H1 (cell line): ENCODE measurements around the gene WDFY4. TPM values are rescaled to one million over a fixed set of nuclear protein-coding genes. Genes with fewer than 3 reads are reported as not detected.

Experiments used
- CTCF ChIA-PET: fragments of 300-600 bp; sonication (Branson Sonifier 250); formaldehyde crosslinking; loops from one replicate; lab custom pipeline; 2021; ENCODE audit not compliant: partially characterized antibody; lab: Charles Lee
- POLR2A ChIA-PET: fragments of 300-600 bp; sonication (Branson Sonifier 250); formaldehyde crosslinking; loops from one replicate; lab custom pipeline; 2021; ENCODE audit warnings: inconsistent platforms; ENCODE audit not compliant: partially characterized antibody; lab: Charles Lee
- DNase-seq, 2 experiments: peaks; one replicate each; pipeline versions ENCODE4 v3.0.0 to v3.0.0-alpha.2; 2010 to 2022; ENCODE audit warnings: low spot score in 2 of 2, low read depth in 1 of 2, mixed read lengths in 1 of 2
- FAIRE-seq: peaks from 2 replicates; lab custom pipeline; 2011; peaks lifted over from hg19 to GRCh38; lab: Jason Lieb, UNC
- H2AFZ ChIP-seq: 2 replicates; pipeline ENCODE4 v1.8.1; 2012; ENCODE audit warnings: low read length, inconsistent platforms
- H2AK5ac ChIP-seq: 2 replicates; pipeline ENCODE4 v1.6.1; 2013; ENCODE audit warnings: low read depth, low read length
- H2BK120ac ChIP-seq: replicated peaks from 2 replicates; pipeline ENCODE3; 2013; ENCODE audit warnings: low read depth, low read length, inconsistent platforms
- H2BK12ac ChIP-seq: 2 replicates; pipeline ENCODE4 v1.6.1; 2013; ENCODE audit warnings: low read depth, low read length
- H2BK15ac ChIP-seq: 2 replicates; pipeline ENCODE4 v1.6.1; 2013; ENCODE audit warnings: low read length
- H2BK20ac ChIP-seq: 2 replicates; pipeline ENCODE4 v1.6.1; 2013; ENCODE audit warnings: low read length
- H2BK5ac ChIP-seq: 2 replicates; pipeline ENCODE4 v1.6.1; 2013; ENCODE audit warnings: low read depth, low read length
- H3K14ac ChIP-seq: 2 replicates; pipeline ENCODE4 v1.6.1; 2013; ENCODE audit warnings: inconsistent platforms; ENCODE audit not compliant: insufficient read length
- H3K18ac ChIP-seq: 2 replicates; pipeline ENCODE4 v1.6.1; 2013; ENCODE audit warnings: low read length; ENCODE audit errors: extremely low read depth
- H3K23ac ChIP-seq: 2 replicates; pipeline ENCODE4 v1.6.1; 2013; ENCODE audit warnings: inconsistent platforms; ENCODE audit not compliant: insufficient read length
- H3K23me2 ChIP-seq: 2 replicates; pipeline ENCODE4 v1.6.1; 2013; ENCODE audit warnings: low read depth, low read length
- H3K27ac ChIP-seq: 2 replicates; pipeline ENCODE4 v1.6.1; 2011; ENCODE audit warnings: low read depth, low read length, inconsistent platforms
- H3K27me3 ChIP-seq, 4 experiments: replicated peaks in 1 of 4; 1 replicate in 1 of 4; 2 replicates in 3 of 4; pipeline versions ENCODE4 v1.6.1 to v1.8.1; 2011 to 2013; ENCODE audit warnings: low read length in 3 of 4, mild to moderate bottlenecking in 3 of 4, inconsistent platforms in 2 of 4, mixed read lengths in 2 of 4, moderate library complexity in 1 of 4; ENCODE audit not compliant: control insufficient read depth in 3 of 4, insufficient read depth in 3 of 4; ENCODE audit errors: extremely low read depth in 1 of 4
- H3K36me3 ChIP-seq, 4 experiments: 2 replicates each; pipeline versions ENCODE4 v1.6.1 to v1.8.1; 2011 to 2013; ENCODE audit warnings: mild to moderate bottlenecking in 4 of 4, low read length in 3 of 4, moderate library complexity in 2 of 4, control low read depth in 1 of 4, inconsistent platforms in 1 of 4; ENCODE audit not compliant: insufficient read depth in 4 of 4, control insufficient read depth in 2 of 4
- H3K4ac ChIP-seq: replicated peaks from 2 replicates; pipeline ENCODE3; 2013; ENCODE audit warnings: low read length, low read depth, mixed read lengths, inconsistent platforms; ENCODE audit not compliant: insufficient read length
- H3K4me1 ChIP-seq, 4 experiments: replicated peaks in 1 of 4; 1 replicate in 1 of 4; 2 replicates in 3 of 4; pipeline versions ENCODE4 v1.6.1 to v1.8.1; 2011 to 2013; ENCODE audit warnings: low read length in 3 of 4, inconsistent platforms in 2 of 4, mixed read lengths in 1 of 4; ENCODE audit not compliant: insufficient read depth in 4 of 4, control insufficient read depth in 3 of 4
- H3K4me2 ChIP-seq, 2 experiments: 2 replicates each; pipeline versions ENCODE4 v1.6.1 to v1.8.1; 2011 to 2013; ENCODE audit warnings: low read depth in 2 of 2, low read length in 2 of 2, control low read depth in 1 of 2, inconsistent platforms in 1 of 2, mild to moderate bottlenecking in 1 of 2; ENCODE audit not compliant: insufficient read depth in 1 of 2
- H3K4me3 ChIP-seq, 4 experiments: fragments of 200-600, 300-600 bp in 1 of 4; sonication (generic), shearing (Covaris generic), sonication (Bioruptor Twin) in 1 of 4; 2 replicates each; pipeline versions ENCODE4 v1.5.1 to v1.8.1; 2011 to 2016; ENCODE audit warnings: low read length in 4 of 4, low read depth in 3 of 4, control low read depth in 2 of 4, inconsistent platforms in 2 of 4, mild to moderate bottlenecking in 2 of 4, mixed read lengths in 1 of 4, moderate library complexity in 1 of 4; ENCODE audit not compliant: insufficient read depth in 2 of 4; ENCODE audit errors: extremely low read depth in 1 of 4
- H3K56ac ChIP-seq: replicated peaks from 2 replicates; pipeline ENCODE3; 2013; ENCODE audit warnings: low read depth, mild to moderate bottlenecking, mixed read lengths, low read length, inconsistent platforms; ENCODE audit not compliant: insufficient read length
- H3K79me1 ChIP-seq: 2 replicates; pipeline ENCODE4 v1.6.1; 2013; ENCODE audit warnings: low read depth, low read length, control low read depth
- H3K79me2 ChIP-seq, 2 experiments: 2 replicates each; pipeline versions ENCODE4 v1.6.1 to v1.8.1; 2012 to 2013; ENCODE audit warnings: low read length in 2 of 2, mild to moderate bottlenecking in 2 of 2, inconsistent platforms in 1 of 2; ENCODE audit not compliant: insufficient read depth in 2 of 2, control insufficient read depth in 1 of 2
- H3K9ac ChIP-seq, 4 experiments: replicated peaks in 1 of 4; 1 replicate in 1 of 4; 2 replicates in 3 of 4; pipeline versions ENCODE4 v1.6.1 to v1.8.1; 2011 to 2013; ENCODE audit warnings: low read depth in 3 of 4, low read length in 3 of 4, control low read depth in 2 of 4, mild to moderate bottlenecking in 2 of 4, moderate library complexity in 2 of 4, inconsistent platforms in 1 of 4; ENCODE audit errors: extremely low read depth in 1 of 4
- H3K9me3 ChIP-seq, 2 experiments: 2 replicates each; pipeline versions ENCODE4 v1.6.1 to v1.8.1; 2012 to 2013; ENCODE audit warnings: mild to moderate bottlenecking in 2 of 2, moderate library complexity in 2 of 2, control low read depth in 1 of 2, inconsistent platforms in 1 of 2, low read depth in 1 of 2, low read length in 1 of 2, mixed read lengths in 1 of 2; ENCODE audit not compliant: insufficient read depth in 2 of 2
- H4K20me1 ChIP-seq, 2 experiments: replicated peaks in 1 of 2; 2 replicates each; pipeline versions ENCODE3 to v1.8.1; 2011 to 2013; ENCODE audit warnings: inconsistent platforms in 2 of 2, low read length in 2 of 2, mild to moderate bottlenecking in 1 of 2; ENCODE audit not compliant: insufficient read depth in 2 of 2, control insufficient read depth in 1 of 2
- H4K5ac ChIP-seq: 2 replicates; pipeline ENCODE4 v1.6.1; 2013; ENCODE audit warnings: low read length, low read depth, mixed read lengths, inconsistent platforms; ENCODE audit not compliant: insufficient read length
- H4K8ac ChIP-seq: 2 replicates; pipeline ENCODE4 v1.8.0; 2013; ENCODE audit warnings: mild to moderate bottlenecking, moderate library complexity, low read length, inconsistent platforms; ENCODE audit not compliant: insufficient read depth; ENCODE audit errors: extremely low read depth
- H4K91ac ChIP-seq: replicated peaks from 2 replicates; pipeline ENCODE3; 2013; ENCODE audit warnings: low read length, mixed read lengths, inconsistent platforms; ENCODE audit not compliant: insufficient read length
- CTBP2 ChIP-seq: IDR thresholded peaks from 2 replicates; pipeline ENCODE4 v1.7.0; 2011; ENCODE audit warnings: borderline replicate concordance, mild to moderate bottlenecking, moderate library complexity, mixed read lengths, low read length; ENCODE audit not compliant: insufficient read depth, insufficient read length
- EP300 ChIP-seq, 2 experiments: IDR thresholded peaks; 1 replicate in 1 of 2; 2 replicates in 1 of 2; pipeline ENCODE4 v1.6.1; 2011 to 2012; ENCODE audit warnings: low read depth in 2 of 2, low read length in 2 of 2, mild to moderate bottlenecking in 2 of 2, borderline replicate concordance in 1 of 2, inconsistent platforms in 1 of 2, moderate library complexity in 1 of 2
- HDAC6 ChIP-seq: IDR thresholded peaks from one replicate; pipeline ENCODE4 v1.7.1; 2012; ENCODE audit warnings: low read depth, mild to moderate bottlenecking, inconsistent platforms, low read length, moderate library complexity
- KDM5A ChIP-seq: fragments of 200-600 bp; IDR thresholded peaks from 2 replicates; pipeline ENCODE4 v1.7.1; 2012; ENCODE audit warnings: mild to moderate bottlenecking, low read length, inconsistent platforms, mixed read lengths
- MAFK ChIP-seq: IDR thresholded peaks from 2 replicates; pipeline ENCODE4 v1.6.1; 2012; ENCODE audit warnings: low read depth, mild to moderate bottlenecking, improper control_type of control experiment, low read length
- POLR2AphosphoS5 ChIP-seq: IDR thresholded peaks from 2 replicates; pipeline ENCODE4 v1.6.1; 2011; ENCODE audit warnings: low read depth, low read length
- POU5F1 ChIP-seq: IDR thresholded peaks from 2 replicates; pipeline ENCODE4 v1.6.1; 2011; ENCODE audit warnings: low read depth, mild to moderate bottlenecking, low read length, moderate library complexity
- RAD21 ChIP-seq, 2 experiments: IDR thresholded peaks in 1 of 2; conservative IDR thresholded peaks in 1 of 2; 2 replicates each; pipeline ENCODE4 v1.6.1; 2011; ENCODE audit warnings: low read depth in 2 of 2, low read length in 2 of 2, improper control_type of control experiment in 1 of 2, inconsistent platforms in 1 of 2, mild to moderate bottlenecking in 1 of 2, moderate library complexity in 1 of 2
- RFX5 ChIP-seq: IDR thresholded peaks from 2 replicates; pipeline ENCODE4 v1.6.1; 2011; ENCODE audit warnings: low read depth, low read length, improper control_type of control experiment, borderline replicate concordance
- RXRA ChIP-seq: IDR thresholded peaks from 2 replicates; pipeline ENCODE4 v1.6.1; 2011; ENCODE audit warnings: low read depth, mild to moderate bottlenecking, low read length, moderate library complexity; ENCODE audit not compliant: insufficient read depth
- SP1 ChIP-seq: IDR thresholded peaks from 2 replicates; pipeline ENCODE4 v1.6.1; 2011; ENCODE audit warnings: low read depth, low read length
- TCF12 ChIP-seq: IDR thresholded peaks from 2 replicates; pipeline ENCODE4 v1.6.1; 2011; ENCODE audit warnings: low read depth, mild to moderate bottlenecking, low read length
- TEAD4 ChIP-seq: IDR thresholded peaks from 2 replicates; pipeline ENCODE4 v1.6.1; 2012; ENCODE audit warnings: low read depth, low read length, inconsistent platforms, mixed read lengths
- YY1 ChIP-seq: IDR thresholded peaks from 2 replicates; pipeline ENCODE4 v1.6.1; 2011; ENCODE audit warnings: low read depth, mild to moderate bottlenecking, low read length
- WGBS, 2 experiments: shearing (Covaris generic) in 1 of 2; methylation state at CpG; one replicate each; pipeline versions ENCODE4 v1.1.6 to v1.1.7; 2013 to 2015; ENCODE audit warnings: low lambda C conversion rate in 2 of 2, mixed read lengths in 2 of 2, inconsistent platforms in 1 of 2, low coverage in 1 of 2, missing lambda C conversion rate in 1 of 2; ENCODE audit not compliant: insufficient replicate concordance in 2 of 2, insufficient coverage in 1 of 2, insufficient read length in 1 of 2; ENCODE audit errors: extremely low coverage in 1 of 2, missing lambda C conversion rate in 1 of 2; 5-methylcytosine and 5-hydroxymethylcytosine counted together
- polyA plus RNA-seq, 7 experiments: library from polyadenylated mRNA; depleted of rRNA in 3 of 7; stranded (reverse) in 5 of 7; unstranded in 2 of 7; fragments of >200 nt in 5 of 7; fragments of 200-250 nt in 2 of 7; gene quantifications; 1 replicate in 5 of 7; 2 replicates in 1 of 7; 4 replicates in 1 of 7; pipeline versions ENCODE4 v1.2.1 to v1.2.3, GENCODE V29; 2011 to 2013; ENCODE audit warnings: missing spikeins in 2 of 7, mixed read lengths in 2 of 7
- total RNA-seq: library from RNA; stranded (reverse); fragmentation: NEBNext Ultra II Directional; extraction: Animal tissue kit (Norgen Biotek cat#: 25700); gene quantifications from 2 replicates; pipeline ENCODE4 v1.2.1, GENCODE V29; 2021

The WDFY4 gene
- total and polyA plus RNA-seq, 2 of the 8 experiments (the other 6 are each of a cell fraction or from before 2014, with no cell fraction given): not detected

- Histone ChIP-seq H3K9ac (no peak overlapping the region), H4K91ac (no peak overlapping the region), H2BK120ac (no peak overlapping the region), H2BK5ac (no peak overlapping the region), H3K27ac (no peak overlapping the region), H4K5ac (no peak overlapping the region), H4K8ac (no peak overlapping the region), H3K14ac (no peak overlapping the region), H2AFZ (no peak overlapping the region), H3K23me2 (peaks cover 2% of the 10 kb centered on the region; the same call in 1 of the 2 replicates), H2AK5ac (no peak overlapping the region), H3K9me3 (no peaks in the 10 kb centered on the region), H3K4ac (no peak overlapping the region), H3K18ac (no peak overlapping the region), H3K79me2 (no peaks in the 10 kb centered on the region), H3K4me3 (no peak overlapping the region), H3K36me3 (no peaks in the 10 kb centered on the region), H3K27me3 (no peaks in the 10 kb centered on the region; a peak in 1 of 7 replicates), H3K23ac (no peak overlapping the region), H3K4me2 (no peak overlapping the region), H2BK12ac (no peak overlapping the region), H2BK15ac (no peak overlapping the region), H4K20me1 (no peaks in the 10 kb centered on the region), H3K79me1 (no peaks in the 10 kb centered on the region), H2BK20ac (no peak overlapping the region), H3K56ac (no peak overlapping the region), H3K4me1 (no peaks in the 10 kb centered on the region)
- no peak for DNase-seq
- POLR2A ChIA-PET: no interaction called here
- no peak for FAIRE-seq
- WGBS, 2 experiments: 96% methylated on average over 17 of the region's 17 CpGs; no CpG with 5 or more reads in 1 of the 2 experiments
- CTCF ChIA-PET: no interaction called here
- TF ChIP-seq YY1: no peak
- no peak for TF ChIP-seq MAFK
- no peak for TF ChIP-seq HDAC6
- no peak for TF ChIP-seq RFX5
- TF ChIP-seq POLR2AphosphoS5: no peak
- no peak for TF ChIP-seq TEAD4
- no peak for TF ChIP-seq CTBP2
- TF ChIP-seq EP300 (IDR thresholded peaks at IDR 0.05; ENCODE audit: borderline replicate concordance in 1 of 2, low read depth in 2 of 2, low read length in 2 of 2): no peak
- no peak for TF ChIP-seq KDM5A
- no peak for TF ChIP-seq RXRA
- no peak for TF ChIP-seq POU5F1
- no peak for TF ChIP-seq RAD21 (IDR thresholded peaks at IDR 0.05 in 1 of 2, conservative IDR thresholded peaks at IDR 0.05 in 1 of 2; ENCODE audit: low read depth in 2 of 2, low read length in 2 of 2)
- no peak for TF ChIP-seq SP1
- TF ChIP-seq TCF12: no peak
Measured at GRCh38 chr10:48799341-48800006, 114.8 kb downstream of the WDFY4 start.
